Measurements from ENCODE around the gene DLG5. TPM values are rescaled to one million over a fixed set of nuclear protein-coding genes. Genes with fewer than 3 reads are reported as not detected.

DLG5 gene
- total RNA-seq, 2 donors from 2014 or later = 72.3 to 134 TPM

GRCh38 chr10:77817541-77817940, 109.0 kb downstream of the DLG5 start:
- intact Hi-C loops (cut with DNase I) = no loop called here
- Histone ChIP-seq H3K27ac (no peak overlapping the region), H3K36me3 (peaks cover 16 to 27% of the 10 kb centered on the region in 2 donors), H3K27me3 (replicated peaks; ENCODE audit: insufficient read depth) (no peaks in the 10 kb centered on the region), H3K9me3 (no peaks in the 10 kb centered on the region), H3K4me3 (no peak overlapping the region), H3K4me1 (replicated peaks) (no peaks in the 10 kb centered on the region)
- DNase-seq (ENCODE audit: low spot score) = no peak
- TF ChIP-seq CTCF (IDR thresholded peaks at IDR 0.05) = no peak
- no peak for TF ChIP-seq POLR2A (IDR thresholded peaks at IDR 0.05)
- TF ChIP-seq POLR2AphosphoS5 (IDR thresholded peaks at IDR 0.05) = no peak
- 93% methylated on average over 11 of the region's 11 CpGs for WGBS

DNA sequence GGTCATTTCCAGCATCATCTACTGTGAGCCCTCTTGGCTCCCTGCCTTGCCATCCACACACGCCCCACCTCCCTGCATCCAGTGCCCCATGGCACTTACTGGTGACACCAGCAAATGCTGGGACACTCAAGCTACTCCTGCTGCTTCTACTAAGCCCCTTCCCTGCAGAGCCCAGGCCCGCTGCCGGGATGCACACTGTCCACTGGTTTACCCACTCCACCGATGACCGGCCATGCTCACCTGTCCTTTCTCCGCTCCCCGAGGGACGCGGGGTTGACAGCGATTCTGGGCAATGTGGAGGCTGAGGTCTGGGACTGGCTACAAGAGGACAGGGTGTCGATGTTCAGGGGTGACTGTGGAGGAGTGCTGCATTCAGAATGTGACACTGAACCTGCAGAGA, 110.2 kb downstream of the DLG5 start:
- intact Hi-C loops (cut with DNase I) = no loop called here
- Histone ChIP-seq H3K27me3 (replicated peaks; ENCODE audit: insufficient read depth) (no peaks in the 10 kb centered on the region), H3K36me3 (peaks cover 22 to 36% of the 10 kb centered on the region in 2 donors), H3K9me3 (no peaks in the 10 kb centered on the region), H3K4me1 (replicated peaks) (no peaks in the 10 kb centered on the region), H3K27ac (no peak overlapping the region), H3K4me3 (no peak overlapping the region)
- WGBS = 96% methylated on average over 11 of the region's 11 CpGs
- DNase-seq (ENCODE audit: low spot score) = no peak
- no peak for TF ChIP-seq POLR2A (IDR thresholded peaks at IDR 0.05)
- no peak for TF ChIP-seq CTCF (IDR thresholded peaks at IDR 0.05)
- TF ChIP-seq POLR2AphosphoS5 (IDR thresholded peaks at IDR 0.05) = no peak

GRCh38 chr10:77812741-77813140, 113.8 kb downstream of the DLG5 start:
- intact Hi-C loops (cut with DNase I) = no loop called here
- WGBS = 91% methylated on average over 6 of the region's 6 CpGs
- no peak for DNase-seq (ENCODE audit: low spot score)
- no peak overlapping the region for H3K27ac ChIP-seq
- H3K9me3 ChIP-seq = no peaks in the 10 kb centered on the region
- H3K36me3 ChIP-seq = peaks cover 30 to 39% of the 10 kb centered on the region in 2 donors
- TF ChIP-seq POLR2A (IDR thresholded peaks at IDR 0.05) (no peak), POLR2AphosphoS5 (IDR thresholded peaks at IDR 0.05) (no peak), CTCF (IDR thresholded peaks at IDR 0.05) (no peak)
- no peaks in the 10 kb centered on the region for H3K4me1 ChIP-seq (replicated peaks)
- H3K27me3 ChIP-seq (replicated peaks; ENCODE audit: insufficient read depth) = no peaks in the 10 kb centered on the region
- H3K4me3 ChIP-seq = no peak overlapping the region

DNA sequence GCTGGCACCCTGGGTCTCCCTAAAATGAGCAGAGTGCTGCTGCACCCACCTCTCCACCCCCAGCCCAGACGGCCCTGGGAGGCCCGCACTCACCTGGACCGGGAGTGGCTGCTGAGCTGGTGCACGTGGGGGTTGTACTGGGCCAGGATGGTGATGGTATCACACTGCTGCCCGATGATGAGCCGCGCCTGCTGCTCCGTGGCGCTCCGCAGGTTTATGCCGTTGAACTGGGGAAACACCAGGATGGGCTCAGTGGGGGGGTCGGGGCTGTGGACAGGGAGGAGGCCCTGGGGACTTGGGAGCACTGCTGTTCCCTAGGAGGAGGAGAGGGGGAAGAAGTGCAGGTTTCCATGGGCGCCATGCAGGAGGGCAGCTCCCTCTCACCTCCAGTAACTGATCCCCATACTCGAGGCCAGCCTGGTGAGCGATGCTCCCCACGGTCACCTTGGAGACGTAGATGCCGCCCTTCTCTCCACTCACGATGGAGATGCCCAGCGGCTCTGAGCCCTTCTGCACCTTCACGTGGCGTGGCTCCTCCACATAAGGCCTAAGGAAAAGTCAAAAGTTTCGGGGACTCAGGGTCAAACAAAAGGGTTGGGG, 114.6 kb downstream of the DLG5 start:
- intact Hi-C loops (cut with DNase I) = no loop called here

More for the DNA sequence above, 114.6 kb downstream of the DLG5 start:
- no peak overlapping the region for H3K27ac ChIP-seq
- peaks cover 30 to 38% of the 10 kb centered on the region in 2 donors for H3K36me3 ChIP-seq
- no peak for DNase-seq (ENCODE audit: low spot score)
- TF ChIP-seq POLR2AphosphoS5 (IDR thresholded peaks at IDR 0.05) = no peak
- no peak for TF ChIP-seq POLR2A (IDR thresholded peaks at IDR 0.05)
- no peak for TF ChIP-seq CTCF (IDR thresholded peaks at IDR 0.05)
- no peaks in the 10 kb centered on the region for H3K27me3 ChIP-seq (replicated peaks; ENCODE audit: insufficient read depth)
- WGBS = 89% methylated on average over 19 of the region's 23 CpGs
- H3K9me3 ChIP-seq = no peaks in the 10 kb centered on the region
- H3K4me1 ChIP-seq (replicated peaks) = no peaks in the 10 kb centered on the region
- H3K4me3 ChIP-seq = no peak overlapping the region

Data from prostate gland (tissue), 2 donors.